ENCODE measurements around the gene MED31.
"Not testable (repeated sequence)": the region's sequence is repeated elsewhere in the genome, so short reads cannot be mapped to it uniquely, and the experiment has no call there.

The MED31 gene

GRCh38 chr17:6627019-6627418, 24.4 kb downstream of the MED31 start:
- no peak for DNase-seq (ENCODE audit: low read depth in 1 of 2, low spot score in 1 of 2)

DNA sequence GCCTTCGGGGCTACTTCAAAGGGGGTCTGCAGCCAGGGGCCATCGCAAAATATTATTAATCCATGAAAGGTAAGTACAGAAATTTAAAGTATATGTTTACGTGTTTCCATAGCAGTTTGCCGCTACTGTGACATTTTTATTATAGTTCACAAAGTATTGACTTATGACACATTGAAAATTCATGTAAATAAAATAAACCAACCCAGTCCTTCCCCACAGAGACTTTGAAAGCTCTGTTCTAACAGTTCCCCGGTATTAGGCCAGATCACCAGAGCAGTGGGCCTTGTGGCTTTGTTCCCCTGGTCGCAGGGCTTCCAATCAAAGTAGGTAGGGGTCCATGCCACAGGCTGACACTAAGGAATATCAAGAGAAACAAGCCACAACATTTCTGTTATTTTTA, 24.8 kb downstream of the MED31 start:
- no peak for DNase-seq (ENCODE audit: low read depth in 1 of 2, low spot score in 1 of 2)

DNA sequence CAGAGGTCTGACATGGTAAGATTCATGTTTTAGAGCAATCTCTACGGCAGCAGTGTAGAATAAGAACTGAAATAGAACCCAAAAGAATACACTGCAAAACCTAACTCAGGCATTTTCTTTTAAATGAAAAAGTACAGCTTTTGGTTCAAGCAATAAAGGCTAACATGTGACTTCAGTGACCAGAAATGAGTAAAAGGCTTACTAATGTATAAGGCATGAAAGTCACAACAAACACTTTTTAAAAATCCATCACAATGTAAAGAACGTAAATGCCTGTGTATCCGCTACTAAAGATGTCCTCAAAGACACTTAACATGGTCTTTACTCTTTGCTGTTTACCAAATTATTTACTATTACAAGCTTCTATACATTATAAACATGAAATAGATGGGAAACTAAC, 27.5 kb downstream of the MED31 start:
- no peak for DNase-seq (ENCODE audit: low read depth in 1 of 2, low spot score in 1 of 2)

DNA sequence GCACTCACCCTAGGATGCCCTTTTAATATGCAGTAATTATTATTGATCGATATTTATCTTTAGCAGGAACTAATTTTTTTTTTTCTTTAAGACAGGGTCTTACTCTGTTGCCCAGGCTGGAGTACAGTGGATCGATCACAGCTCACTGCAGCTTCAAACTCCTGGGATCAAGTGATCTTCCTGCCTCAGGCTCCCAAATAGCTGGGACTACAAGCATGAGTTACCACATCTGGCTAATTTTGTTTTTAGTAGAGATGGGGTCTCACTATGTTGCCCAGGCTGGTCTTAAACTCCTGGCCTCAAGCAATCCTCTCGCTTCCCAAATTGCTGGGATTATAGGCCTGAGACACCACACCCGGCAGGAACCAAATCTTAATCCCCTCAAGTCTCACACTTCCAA, 40.2 kb downstream of the MED31 start:
- DNase-seq (ENCODE audit: low read depth in 1 of 2, low spot score in 1 of 2), result no peak

DNA sequence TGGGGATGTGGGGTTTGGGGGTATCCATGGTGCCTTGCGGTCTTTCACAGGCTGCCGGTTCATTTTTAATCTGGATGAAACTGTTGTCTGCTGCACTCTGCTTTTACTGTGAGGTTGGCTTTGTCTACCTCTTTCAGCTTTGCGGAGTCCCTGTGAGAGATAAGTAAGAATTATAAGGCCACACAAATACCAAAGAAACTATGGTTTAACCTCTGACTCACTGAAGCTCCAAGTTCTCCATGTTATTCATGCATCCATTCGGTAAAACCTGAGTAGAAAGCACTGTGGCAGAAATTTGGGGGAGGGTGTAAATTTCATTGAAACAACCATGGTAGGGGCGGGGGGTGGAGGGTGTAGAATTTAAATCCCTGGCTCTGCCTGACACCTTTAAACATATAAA, 41.4 kb downstream of the MED31 start:
- DNase-seq (ENCODE audit: low read depth in 1 of 2, low spot score in 1 of 2), result no peak

- DNase-seq (ENCODE audit: low read depth in 1 of 2, low spot score in 1 of 2), result no peak
These were observed 43.1 kb downstream of the MED31 start for GRCh38 chr17:6608321-6608720.

- DNase-seq (ENCODE audit: low read depth in 1 of 2, low spot score in 1 of 2), result no peak
These were observed 46.3 kb downstream of the MED31 start for GRCh38 chr17:6605142-6605541.

DNA sequence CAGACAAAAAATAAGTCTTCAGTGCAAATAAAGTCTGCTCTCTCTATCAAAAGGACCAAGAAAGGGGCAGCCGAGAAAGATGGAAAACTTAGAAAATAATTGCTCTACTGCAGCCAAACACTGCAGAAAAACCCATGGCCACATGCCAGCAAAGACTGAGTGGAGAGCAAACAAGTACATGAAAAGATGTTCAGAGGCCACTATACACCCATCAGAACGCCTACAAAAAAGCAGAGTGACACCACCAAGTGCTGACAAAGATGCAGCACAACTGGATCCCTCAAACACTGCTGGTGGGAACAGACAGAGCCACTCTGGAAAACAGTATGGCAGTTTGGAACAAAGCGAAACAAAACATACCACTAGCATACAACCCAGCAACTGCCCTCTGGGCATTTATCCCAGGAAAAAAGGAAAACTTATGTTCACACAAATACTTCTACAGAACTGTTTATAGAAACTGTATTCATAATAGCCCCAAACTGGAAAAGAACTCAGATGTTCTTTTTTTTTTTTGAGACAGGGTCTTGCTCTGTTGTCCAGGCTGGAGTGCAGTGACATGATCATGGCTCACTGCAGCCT, 47.6 kb downstream of the MED31 start:
- no peak for DNase-seq (ENCODE audit: low read depth in 1 of 2, low spot score in 1 of 2)

- no peak for DNase-seq (ENCODE audit: low read depth in 1 of 2, low spot score in 1 of 2)
These were observed 49.3 kb downstream of the MED31 start for GRCh38 chr17:6602141-6602540.

- DNase-seq (ENCODE audit: low read depth in 1 of 2, low spot score in 1 of 2), result no peak
These were observed 52.0 kb downstream of the MED31 start for GRCh38 chr17:6599364-6599763.

DNA sequence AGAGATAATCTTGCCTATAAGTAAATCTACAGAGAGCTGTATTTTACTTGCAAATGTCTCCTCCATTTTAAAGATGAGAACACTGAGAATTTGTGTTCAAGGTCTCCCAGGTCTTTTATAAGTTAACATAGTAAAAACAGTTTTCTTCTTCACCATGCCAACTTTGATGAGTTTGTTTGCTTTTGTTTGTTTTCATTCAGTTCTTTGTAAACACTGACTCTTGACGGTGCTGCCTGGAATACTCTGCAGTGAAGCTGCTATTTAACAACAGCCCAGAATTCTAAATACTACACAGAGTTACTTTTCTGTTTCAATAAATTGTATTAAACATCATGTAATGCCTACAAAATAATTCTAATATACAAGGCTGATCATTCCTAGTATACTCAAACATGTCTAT, 53.7 kb downstream of the MED31 start:
- DNase-seq (ENCODE audit: low read depth in 1 of 2, low spot score in 1 of 2), result no peak

GRCh38 chr17:6596941-6597340, 54.5 kb downstream of the MED31 start:
- DNase-seq (ENCODE audit: low read depth in 1 of 2, low spot score in 1 of 2), result no peak

DNA sequence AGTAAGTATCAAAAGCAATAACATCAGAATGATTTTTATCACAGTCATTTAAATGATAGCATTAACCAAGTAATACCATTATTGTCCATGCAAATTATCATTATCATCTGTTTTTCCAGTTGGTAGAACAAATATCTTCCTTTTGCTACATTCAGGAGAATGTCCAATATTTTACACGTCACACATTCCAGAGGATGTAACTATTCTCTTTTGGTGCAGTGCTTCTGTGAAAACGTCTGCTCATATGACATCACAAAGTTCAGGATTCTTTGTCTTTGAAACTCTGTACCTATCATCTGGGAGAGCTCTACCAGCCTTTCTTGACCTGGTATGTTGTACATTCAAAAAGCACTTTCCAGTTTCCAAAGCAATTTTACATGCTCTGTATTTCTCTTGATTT, 54.9 kb downstream of the MED31 start:
- DNase-seq (ENCODE audit: low read depth in 1 of 2, low spot score in 1 of 2), result no peak

DNA sequence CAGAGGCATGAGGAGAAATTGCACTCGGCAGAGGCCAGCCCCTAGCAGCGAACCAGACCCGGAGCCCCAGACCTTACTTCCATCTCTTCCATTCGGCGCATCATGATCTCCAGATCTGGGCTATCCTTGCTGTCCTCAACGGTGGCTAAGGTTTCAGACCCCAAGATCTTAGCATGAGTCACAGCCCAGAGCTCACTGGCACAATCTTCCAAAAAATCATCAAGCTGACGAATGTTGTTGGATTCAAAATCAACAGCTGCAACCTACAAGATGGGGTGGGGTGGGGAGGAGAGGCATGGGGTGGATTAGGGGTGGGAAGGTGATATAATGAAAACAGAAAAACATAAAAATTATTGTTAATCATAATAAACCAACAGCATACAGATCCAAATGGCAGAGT, 55.3 kb downstream of the MED31 start:
- DNase-seq (ENCODE audit: low read depth in 1 of 2, low spot score in 1 of 2), result no peak

- not testable (repeated sequence) for DNase-seq (ENCODE audit: low read depth in 1 of 2, low spot score in 1 of 2)
These were observed 58.0 kb downstream of the MED31 start for GRCh38 chr17:6593371-6593770.

Data from activated T-helper 1 cell treated with anti-CD3 and anti-CD28 coated beads, Interleukin-2, amount 50 U/mL, for 16 hours (primary cell).